GM18499 (cell line): ENCODE measurements around the gene FMNL2.

ENCODE experiments used
- ATAC-seq: cut with Tn5 transposase; IDR thresholded peaks from one replicate; pipeline ENCODE4 v1.9.1; 2021; ENCODE audit warnings: moderate number of reproducible peaks; ENCODE audit not compliant: insufficient read depth, unreplicated experiment

The FMNL2 gene

DNA sequence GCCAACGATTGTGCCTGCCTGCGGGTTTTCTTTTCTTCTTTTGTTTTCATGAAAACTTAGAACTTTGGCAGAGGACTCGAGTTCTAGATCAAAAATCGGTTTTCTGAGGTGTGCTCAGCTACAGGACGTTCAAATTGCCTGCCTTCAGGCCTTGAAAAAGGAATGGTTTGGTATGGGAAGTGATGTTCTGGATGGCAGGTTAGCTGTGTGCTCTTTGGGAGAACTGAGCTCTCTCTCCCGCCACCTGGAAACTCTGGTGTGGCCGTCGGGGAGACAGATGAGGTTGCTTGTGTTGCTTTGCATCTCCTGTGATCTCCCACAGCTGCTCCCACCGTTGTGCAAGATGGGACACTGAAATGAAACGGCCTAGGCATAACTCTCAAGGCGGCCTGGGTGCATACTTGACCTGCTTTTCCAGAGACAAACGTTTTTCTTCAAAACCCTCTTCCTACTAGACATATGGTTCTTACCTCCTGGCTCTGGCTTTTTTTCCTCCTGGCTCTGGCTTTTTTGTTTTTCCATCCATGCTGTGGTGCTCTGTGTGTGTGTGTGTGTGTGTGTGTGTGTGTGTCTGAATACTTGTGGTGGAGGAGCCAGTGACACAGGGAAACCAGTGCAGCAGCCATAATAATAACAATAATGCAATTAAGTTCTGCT lies 2.0 kb downstream of the FMNL2 start:
- no peak for ATAC-seq

DNA sequence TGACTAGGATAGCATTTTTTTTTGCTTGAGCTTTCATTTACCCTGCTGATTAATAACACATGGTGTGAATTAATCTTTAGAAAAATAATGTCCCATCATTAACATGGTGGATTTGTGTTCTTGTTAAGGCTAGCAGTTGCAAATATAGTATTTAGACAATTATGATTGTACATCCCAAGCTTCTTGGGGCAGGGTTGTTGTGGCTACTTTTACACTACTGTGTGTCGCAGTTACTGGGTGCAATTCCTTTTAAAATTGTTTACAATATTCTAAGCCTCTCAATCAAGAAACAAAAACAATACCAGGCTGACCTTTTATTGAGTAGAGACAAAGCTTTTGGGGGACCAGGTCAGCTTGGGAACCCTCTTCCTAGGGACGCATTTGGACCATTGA lies 2.5 kb downstream of the FMNL2 start:
- no peak for ATAC-seq

DNA sequence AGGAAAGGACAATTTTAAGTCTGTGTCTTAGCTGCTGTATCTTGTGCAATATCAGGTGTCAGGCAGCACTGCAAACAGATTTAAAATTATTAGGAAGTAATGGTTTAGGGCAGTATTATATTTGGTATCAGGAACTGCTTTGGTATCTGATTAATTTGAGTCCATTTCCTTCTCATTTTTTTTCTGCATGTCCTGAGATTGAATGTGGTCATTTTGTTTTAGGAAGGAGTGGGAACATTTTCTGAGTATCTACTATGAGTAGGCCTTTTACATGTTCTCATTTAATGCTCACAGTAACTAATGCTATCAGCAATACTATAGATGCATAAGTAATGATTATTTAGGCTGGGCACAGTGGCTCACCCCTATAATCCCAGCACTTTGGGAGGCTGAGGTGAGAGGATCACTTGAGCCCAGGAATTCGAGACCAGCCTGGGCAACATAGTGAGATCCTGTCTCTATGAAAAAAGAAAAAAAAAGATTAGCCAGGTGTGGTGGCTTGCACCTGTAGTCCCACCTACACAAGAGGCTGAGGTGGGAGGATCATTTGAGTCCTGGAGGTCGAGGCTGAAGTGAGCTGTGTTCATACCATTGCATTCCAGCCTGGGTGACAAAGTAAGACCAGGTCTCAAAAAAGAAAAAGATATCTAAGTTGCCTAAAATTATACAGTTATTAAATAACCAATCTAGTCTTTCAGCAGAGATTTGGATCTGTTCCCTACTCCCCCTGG lies 4.7 kb downstream of the FMNL2 start:
- no peak for ATAC-seq

DNA sequence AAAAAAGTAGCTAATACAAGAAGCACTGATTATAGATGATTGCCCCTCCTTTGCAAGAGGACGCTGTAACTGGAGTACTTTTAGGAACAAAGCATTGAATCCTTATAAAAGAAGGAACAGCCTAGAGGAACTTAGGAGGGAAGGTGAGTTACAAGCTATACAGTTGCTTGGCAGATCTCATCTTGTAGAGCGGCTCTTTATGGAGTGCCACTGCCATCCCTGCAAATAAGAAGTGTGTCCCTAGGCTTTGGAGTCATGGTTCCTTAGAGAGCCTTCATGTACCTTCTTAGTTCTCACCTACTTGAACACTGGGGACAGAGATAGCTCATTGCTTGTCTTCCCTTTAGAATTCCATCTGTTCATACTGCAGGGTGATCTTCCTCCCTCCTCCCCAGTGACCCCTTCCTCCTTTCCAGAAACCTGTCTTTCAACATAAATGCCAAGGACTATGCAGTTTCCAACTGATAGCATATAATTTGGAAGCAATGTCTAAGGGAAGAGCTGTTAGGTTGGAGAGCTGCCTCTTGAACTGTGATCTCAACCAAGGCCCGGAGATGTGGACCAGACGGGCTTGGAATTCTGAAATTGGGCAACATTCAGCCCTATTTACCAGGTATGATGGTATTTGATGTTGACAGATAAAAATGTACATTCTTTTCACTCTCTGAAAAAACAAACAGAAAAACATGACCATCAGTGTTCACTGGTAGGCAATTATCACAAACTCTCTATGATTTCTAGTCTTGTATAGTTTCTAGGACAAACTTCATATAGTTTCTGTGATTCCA lies 7.5 kb downstream of the FMNL2 start:
- no peak for ATAC-seq

DNA sequence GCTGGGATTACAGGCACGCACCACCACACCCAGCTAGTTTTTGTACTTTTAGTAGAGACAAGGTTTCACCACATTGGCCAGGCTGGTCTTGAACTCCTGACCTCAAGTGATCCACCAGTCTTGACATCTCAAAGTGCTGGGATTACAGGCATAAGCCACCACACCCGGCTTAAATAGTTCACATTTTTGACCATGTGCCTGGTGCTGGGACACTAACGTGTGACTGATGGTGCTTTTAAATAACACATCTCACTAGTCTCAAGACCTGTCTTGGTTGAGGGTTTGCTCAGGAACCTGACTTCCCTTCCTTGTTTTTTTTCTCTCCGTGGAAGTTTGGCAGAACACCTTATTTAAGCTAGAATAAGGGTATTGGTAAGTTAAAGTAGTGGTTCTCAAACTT lies 8.5 kb downstream of the FMNL2 start:
- no peak for ATAC-seq

DNA sequence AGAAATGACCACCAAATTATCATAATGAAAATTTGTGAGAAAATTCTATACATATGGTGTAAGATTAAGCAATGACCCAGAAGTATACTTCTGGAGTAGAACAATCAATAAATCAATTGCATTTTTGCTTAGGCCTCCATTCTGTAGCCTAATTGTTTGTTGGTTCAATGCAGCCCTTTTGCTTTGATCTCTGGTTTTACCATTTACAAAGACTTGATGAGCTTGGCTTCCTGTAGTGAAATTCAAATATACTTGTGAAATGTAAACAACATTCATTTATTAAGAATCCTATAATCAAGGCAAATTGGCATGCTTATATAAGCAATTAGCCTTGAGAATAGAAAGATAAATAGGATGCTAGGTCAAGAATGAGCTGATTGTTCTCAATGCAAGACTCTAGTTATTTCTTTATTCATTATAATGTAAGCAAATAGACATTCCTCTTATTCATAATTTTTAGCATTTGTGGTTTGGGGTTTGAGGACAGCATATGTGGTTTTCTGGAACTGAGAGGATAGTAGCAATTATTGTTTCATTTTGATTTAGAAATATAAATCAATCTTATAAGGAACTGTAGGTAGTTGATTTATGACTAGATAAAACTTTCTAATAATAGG lies 9.7 kb downstream of the FMNL2 start:
- ATAC-seq = no peak

DNA sequence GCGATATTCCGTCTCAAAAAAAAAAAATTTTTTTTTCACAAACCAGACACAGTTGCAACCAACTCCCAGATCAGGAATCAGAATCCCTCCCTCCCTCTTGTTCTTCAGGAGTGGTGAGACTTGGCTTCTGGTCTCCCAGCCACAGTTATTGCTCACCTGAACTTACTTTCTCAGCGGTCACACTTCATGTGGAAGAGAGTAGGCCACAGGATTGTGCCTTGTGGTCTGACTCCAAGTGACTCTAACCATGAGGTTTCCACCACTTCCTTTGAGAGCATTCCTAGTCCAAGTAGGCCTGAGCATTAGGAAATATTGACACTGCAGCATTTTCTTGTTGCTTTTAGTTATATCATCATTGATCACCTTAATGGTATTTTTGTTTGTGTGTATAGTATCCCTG lies 12.1 kb downstream of the FMNL2 start:
- no peak for ATAC-seq

DNA sequence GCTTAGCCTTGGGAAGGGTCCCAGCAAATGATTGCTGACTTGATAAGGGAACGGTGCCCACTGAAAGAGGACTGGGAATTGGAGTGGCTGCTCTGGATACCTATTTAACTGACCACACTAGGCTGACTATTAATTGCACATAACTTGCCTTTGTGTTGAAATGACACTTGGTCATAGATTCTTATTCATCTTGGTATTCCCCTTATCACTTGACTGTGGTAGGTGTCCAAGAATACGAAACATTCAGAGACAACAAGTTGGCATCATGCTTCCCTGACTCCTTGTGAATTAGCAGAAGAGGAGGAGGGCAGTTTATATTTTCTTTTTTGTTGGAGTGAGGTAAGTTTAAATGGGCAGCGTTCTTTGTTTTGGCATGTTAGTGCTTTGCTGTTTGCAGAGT lies 13.4 kb downstream of the FMNL2 start:
- ATAC-seq = no peak

DNA sequence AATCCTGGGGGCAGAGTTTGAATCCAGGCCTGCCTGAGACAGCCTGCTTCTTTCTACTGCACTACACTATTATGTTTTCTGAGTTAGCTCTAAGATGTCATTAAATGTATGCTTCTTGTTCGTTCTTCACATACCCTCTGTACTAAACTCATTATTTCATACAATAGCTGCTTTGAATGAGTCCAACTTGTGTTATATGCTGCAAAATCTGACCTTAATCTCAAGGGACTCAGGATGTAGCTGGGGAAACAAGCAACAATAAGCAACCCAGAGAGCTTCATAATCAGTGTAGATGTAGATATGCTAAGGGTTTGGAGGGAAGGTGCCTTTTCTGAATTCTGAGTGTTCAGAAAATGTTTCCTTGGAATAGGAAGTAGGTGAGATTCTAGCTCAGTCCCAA lies 14.4 kb downstream of the FMNL2 start:
- no peak for ATAC-seq

DNA sequence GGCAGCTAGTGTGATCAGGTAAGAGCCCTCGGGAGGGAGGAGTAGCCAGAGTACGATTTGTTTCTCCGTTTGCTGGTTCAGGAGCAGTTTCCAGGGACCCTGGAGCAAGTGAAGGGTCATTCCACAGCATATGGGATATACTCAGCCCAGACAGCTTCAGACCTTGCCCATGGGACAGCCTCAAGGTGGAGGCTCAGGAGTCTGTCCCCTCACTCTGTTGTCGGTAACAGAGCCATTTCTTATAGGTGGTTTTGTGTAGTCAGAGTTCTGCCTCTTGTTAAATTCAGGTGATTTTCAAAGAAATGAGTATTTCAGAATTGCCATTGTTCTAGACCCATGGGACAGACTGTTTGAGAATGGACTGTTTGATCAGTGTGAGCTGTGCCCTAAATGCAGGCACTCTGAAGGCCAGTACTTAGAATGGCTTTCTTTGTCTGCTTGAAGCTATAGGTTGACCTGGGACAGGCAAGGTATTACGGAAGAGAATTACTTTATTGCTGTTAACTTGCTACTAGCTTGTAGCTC lies 15.2 kb downstream of the FMNL2 start:
- ATAC-seq = no peak

DNA sequence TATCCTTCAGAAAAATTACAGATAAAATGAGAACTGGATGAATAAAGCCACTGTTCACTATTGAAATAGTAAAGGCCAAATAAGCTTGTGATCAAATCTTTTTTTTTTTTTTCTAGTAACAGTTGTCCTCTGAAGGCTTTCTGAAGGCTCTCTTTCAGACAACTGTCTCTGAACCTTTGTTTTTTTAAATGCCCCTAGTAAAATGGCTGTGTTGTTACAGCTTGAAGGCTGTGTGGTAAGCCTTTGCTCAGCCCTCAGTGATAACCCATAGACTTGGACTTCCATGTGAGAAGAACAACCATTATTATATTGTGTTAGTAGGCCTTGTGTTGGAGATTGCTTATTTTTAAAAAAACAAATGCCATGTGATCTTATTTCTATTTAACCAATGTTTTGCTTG lies 17.6 kb downstream of the FMNL2 start:
- ATAC-seq = no peak

DNA sequence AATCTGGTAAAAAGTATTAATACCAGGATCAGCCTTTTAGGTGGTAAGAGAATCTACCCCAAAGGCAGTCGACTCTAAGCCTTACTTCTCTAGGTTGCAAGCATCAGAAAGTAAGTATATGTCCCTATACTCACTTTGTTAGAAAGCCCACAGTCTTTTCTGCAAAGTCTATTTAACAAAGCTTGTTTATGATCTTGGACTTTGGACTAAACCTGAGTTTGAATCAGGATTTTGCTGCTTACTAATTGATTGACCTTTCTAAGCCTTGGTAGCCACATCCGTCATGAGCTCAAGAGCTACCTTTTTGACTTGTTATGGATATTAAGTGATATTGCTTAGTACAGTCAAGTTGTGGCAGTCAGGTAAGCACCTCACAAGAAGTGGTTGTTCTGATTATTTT lies 18.4 kb downstream of the FMNL2 start:
- ATAC-seq = no peak

DNA sequence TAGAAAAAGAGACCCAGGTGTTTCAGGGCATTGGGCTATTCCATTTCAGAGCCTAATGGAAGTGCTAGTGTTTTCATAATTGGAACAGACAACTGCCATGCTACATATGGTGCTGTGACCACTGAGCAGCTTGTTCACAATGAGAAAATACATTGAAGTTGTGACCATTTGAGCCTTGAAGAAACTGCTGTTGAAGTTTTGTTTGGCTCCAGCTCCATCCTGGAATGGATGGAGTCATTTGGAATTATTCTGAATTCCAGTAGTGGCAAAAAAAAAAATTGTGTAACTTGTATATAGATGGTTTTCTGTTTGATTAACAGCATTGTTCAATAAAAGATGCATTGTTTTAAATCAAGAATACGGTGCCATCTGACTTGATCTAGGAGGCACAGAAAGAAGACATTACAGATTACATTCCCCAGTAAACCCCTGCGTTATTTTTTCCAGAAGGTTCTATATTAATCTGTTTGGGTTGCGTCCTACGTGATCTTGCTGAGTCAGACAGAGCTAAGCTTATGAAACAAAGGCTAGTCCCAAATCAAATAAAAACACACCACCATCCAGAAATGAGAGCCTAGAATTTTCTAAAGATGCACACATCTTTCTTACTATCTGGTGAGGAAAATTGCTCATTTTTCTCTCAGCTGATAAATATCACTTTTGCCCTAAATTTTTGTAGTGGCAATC lies 19.2 kb downstream of the FMNL2 start:
- ATAC-seq = no peak

DNA sequence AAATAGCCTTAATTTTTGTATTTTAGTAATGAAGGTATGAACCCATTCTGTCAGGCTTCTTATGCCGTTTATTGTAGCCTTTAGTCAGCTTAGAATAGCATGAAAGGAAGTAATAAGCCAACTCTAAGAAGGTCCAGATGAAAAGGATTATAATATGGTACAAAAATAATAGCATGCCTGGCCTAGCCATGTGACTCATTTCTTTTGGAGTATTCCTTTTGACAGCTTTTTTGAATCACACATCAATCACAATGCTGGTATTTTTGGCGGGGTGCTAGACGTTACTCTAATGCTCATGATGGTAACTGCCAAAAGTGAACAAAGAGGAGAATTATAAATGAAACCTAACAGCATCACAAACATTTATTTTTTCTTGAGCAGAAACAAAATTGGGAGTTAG lies 19.9 kb downstream of the FMNL2 start:
- no peak for ATAC-seq

DNA sequence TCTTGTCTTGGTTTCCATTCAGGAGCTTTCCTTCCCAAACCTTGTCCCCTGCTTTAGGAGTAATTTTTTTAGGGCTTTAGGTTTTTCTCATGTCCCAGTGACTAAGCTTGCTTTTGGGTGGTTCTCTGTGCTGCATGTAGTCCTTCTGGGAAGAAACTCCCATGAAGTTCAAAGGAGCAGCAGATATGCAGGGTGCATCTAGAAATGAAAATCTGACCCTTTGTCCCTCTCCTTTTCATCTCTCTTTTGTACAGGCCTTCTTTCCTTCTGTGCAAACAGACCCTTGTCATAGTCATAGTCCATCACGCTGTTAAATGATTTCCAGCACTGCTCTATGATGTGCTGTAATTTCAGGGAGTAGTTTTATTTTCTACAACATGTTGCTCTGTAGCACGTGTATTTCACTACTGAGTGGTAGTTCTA lies 20.4 kb downstream of the FMNL2 start:
- no peak for ATAC-seq

DNA sequence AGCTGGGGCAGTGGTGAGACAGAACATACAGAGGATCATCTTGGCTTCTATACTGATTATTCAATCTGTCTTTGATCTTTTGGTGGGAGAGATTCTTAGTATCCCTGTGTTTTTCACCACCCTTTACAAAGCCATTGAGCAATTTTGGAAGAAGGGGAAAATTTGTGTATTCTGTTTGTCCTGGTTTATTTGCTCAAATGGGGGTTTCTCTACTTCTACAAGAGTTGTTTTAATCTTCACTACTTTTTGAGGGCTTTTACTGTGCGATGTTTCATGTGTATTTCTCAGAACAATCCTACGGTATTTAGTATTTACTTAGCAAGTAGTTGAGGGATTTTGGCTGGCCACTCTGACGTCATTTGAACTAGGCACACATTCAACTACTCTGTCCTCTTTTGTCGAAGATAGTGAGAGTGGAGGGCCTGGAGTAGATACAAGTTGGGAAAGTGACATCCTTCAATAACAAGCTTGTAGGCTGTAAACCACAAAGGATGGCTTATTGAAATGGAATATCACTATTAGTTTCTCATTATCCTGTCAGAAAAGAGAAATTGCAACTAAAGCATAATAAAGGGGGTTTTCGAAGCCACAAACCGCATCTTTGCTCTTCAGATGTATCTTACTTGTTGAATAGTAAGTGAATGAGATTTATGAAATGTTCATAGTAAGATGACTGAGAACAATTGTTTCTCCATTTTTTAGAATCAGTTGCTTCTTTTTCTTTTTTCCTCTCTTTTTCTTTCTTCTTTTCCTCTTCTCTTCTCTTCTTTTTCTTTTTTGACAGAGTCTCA lies 24.8 kb downstream of the FMNL2 start:
- ATAC-seq = no peak

DNA sequence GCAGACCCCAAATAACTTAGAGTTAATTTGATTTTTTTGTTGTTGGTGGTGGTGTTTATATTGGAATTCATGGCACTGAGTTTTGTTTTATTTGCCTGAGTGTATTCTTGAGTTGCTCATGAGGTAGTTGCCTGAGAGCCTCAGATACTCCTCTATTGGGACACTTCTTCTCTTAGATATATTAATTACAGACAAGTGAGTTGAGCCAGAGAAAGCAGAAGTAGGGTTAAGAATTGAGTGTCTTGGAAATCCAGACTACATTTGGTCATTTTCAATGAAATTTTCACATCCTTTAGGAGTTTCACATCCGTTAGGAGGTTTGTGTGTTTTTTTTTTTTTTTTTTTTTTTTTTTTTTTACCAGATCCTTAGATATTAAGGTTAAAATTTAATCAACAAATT lies 29.0 kb downstream of the FMNL2 start:
- no peak for ATAC-seq

DNA sequence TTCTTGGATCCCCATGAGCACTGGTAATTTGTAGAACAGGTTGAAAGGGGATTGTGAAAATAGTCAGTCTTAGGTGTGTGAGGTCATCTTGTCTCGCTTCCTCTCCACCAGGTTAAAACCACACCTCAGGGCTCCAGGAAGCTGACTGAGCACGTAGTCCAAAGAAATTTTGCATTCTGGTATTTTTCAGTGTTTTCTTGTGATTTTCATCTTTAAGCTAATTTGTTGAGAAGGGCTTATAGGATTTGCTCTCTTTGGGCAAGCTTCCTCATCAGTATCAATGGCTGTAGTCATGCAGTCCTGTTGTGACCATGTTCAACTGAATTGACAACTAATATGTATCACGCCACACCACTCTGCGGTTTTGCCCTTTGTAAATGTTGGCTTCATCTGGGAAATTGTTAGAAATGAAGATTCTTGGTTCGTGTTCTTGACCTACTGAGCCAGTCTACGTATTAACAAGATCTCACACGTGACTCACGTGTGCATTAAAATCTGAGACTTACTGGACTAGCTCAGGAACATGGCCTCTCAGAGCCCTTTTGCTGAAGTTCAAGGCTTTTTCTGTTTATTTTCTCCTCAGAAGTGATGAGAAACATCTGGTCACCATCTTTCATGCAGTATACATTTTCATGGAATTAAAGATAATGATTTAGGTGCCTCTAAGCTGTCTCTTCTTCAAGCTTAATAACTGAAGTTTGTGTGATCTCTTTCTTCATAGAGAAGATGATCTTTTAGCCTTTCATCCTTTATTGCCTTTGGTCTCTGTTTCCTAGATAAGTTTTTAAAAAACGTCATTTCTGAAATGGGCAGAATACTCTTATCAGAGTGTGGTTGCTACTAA lies 32.8 kb downstream of the FMNL2 start:
- ATAC-seq = peak; percentile 82
